ENCODE measurements around the gene OR1A2. TPM values are rescaled to one million over a fixed set of nuclear protein-coding genes. Genes with fewer than 3 reads are reported as not detected.

Gene OR1A2
- total and polyA plus RNA-seq, 2 of the 8 experiments (the other 6 are each of a cell fraction or from before 2014, with no cell fraction given): not detected

DNA sequence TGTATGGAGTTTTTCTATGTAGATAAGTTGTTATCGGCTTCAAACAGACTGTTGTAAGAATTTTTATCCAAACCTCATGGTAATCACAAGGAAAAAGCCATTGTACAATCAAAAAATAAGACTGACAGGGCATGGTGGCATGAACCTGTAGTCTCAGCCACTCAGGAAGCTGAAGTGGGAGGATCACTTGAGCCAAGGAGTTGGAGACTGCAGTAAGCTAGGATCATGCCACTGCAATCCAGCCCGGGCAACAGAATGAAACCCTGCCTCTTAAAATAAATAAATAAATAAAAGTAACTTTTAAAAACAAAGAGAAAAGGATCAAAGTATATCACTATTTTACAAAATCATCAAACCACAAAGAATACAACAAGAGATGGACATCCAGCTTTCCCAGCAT is 24.5 kb downstream of the OR1A2 start (continued):
- no peak for TF ChIP-seq GABPA (IDR thresholded peaks at IDR 0.05; ENCODE audit: borderline replicate concordance, insufficient read depth, low read length)
- TF ChIP-seq JUND (IDR thresholded peaks at IDR 0.05; ENCODE audit: low read length): no peak
- TF ChIP-seq, protein P1, sequence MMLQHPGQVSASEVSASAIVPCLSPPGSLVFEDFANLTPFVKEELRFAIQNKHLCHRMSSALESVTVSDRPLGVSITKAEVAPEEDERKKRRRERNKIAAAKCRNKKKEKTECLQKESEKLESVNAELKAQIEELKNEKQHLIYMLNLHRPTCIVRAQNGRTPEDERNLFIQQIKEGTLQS (IDR thresholded peaks at IDR 0.05; ENCODE audit: insufficient read depth, low read depth, low read length): no peak
- TF ChIP-seq KDM4A (IDR thresholded peaks at IDR 0.05; ENCODE audit: low read depth, low read length, severe bottlenecking): no peak
- no peak for TF ChIP-seq ZNF274 (IDR thresholded peaks at IDR 0.05; ENCODE audit: borderline replicate concordance, extremely low read depth, low read length)
- TF ChIP-seq EZH2 (IDR thresholded peaks at IDR 0.05; ENCODE audit: low read depth, low read length, severe bottlenecking): no peak
- TF ChIP-seq CEBPB (IDR thresholded peaks at IDR 0.05; ENCODE audit: low read depth, low read length): no peak

All from H1 (cell line).